H4 (cell line): Measurements from ENCODE around the gene DNAJC8. TPM values are rescaled to one million over a fixed set of nuclear protein-coding genes. Genes with fewer than 3 reads are reported as not detected.
A peak's percentile ranks its signal among the peaks of the same experiment; 100 is the strongest.

Source experiments
- DNase-seq: peaks from one replicate; pipeline ENCODE4 v3.0.0-alpha.2; 2015; ENCODE audit warnings: low spot score
- total RNA-seq: library from RNA; depleted of rRNA; stranded (reverse); fragments of >200 nt; shearing (Covaris generic); gene quantifications from 2 replicates; pipeline ENCODE4 v1.2.3, GENCODE V29; 2014

The DNAJC8 gene
- total RNA-seq, 1 experiment from 2014 or later, result 118 TPM

GRCh38 chr1:28200234-28200873 lies 32.5 kb downstream of the DNAJC8 start:
- DNase-seq, result no peak

- no peak for DNase-seq
Measured at GRCh38 chr1:28199328-28200233, 33.2 kb downstream of the DNAJC8 start.

GRCh38 chr1:28197682-28198415 lies 35.0 kb downstream of the DNAJC8 start:
- no peak for DNase-seq

GRCh38 chr1:28196330-28196729 lies 36.5 kb downstream of the DNAJC8 start:
- DNase-seq, result no peak

GRCh38 chr1:28195780-28196179 lies 37.0 kb downstream of the DNAJC8 start:
- DNase-seq, result no peak

- no peak for DNase-seq
Measured at GRCh38 chr1:28194326-28195035, 38.3 kb downstream of the DNAJC8 start.

GRCh38 chr1:28193701-28194161 lies 39.1 kb downstream of the DNAJC8 start:
- no peak for DNase-seq

- DNase-seq, result no peak
Measured at GRCh38 chr1:28190996-28191645, 41.7 kb downstream of the DNAJC8 start.

- no peak for DNase-seq
Measured at GRCh38 chr1:28190337-28190979, 42.4 kb downstream of the DNAJC8 start.

GRCh38 chr1:28185071-28185470 lies 47.8 kb downstream of the DNAJC8 start:
- no peak for DNase-seq

GRCh38 chr1:28180306-28181305 lies 52.2 kb downstream of the DNAJC8 start:
- DNase-seq, result no peak

- DNase-seq, result no peak
Measured at GRCh38 chr1:28178690-28179485, 53.9 kb downstream of the DNAJC8 start.

- no peak for DNase-seq
Measured at GRCh38 chr1:28176492-28177470, 56.0 kb downstream of the DNAJC8 start, which contains the start of gene PTAFR. TSS of gene PTAFR (minus strand) at chr1:28176690. CDS start at chr1:28151021, 25,669 bp downstream.

- DNase-seq, result no peak
Measured at GRCh38 chr1:28175955-28176485, 56.8 kb downstream of the DNAJC8 start.

- DNase-seq, result no peak
Measured at GRCh38 chr1:28173980-28174297, 58.9 kb downstream of the DNAJC8 start.

GRCh38 chr1:28173151-28173979 lies 59.5 kb downstream of the DNAJC8 start:
- DNase-seq, result peak; percentile 49
